Endodermal cell (in vitro differentiated cells): ENCODE measurements around the gene CMTR2. TPM values are rescaled to one million over a fixed set of nuclear protein-coding genes. Genes with fewer than 3 reads are reported as not detected.

Experiments
- DNase-seq: peaks from one replicate; pipeline ENCODE4 v3.0.0-alpha.2; 2017
- H3K27ac ChIP-seq: 2 replicates; pipeline ENCODE4 v1.5.1; 2013; ENCODE audit warnings: mild to moderate bottlenecking, low read depth, low read length, moderate library complexity
- H3K27me3 ChIP-seq: 2 replicates; pipeline ENCODE4 v1.6.1; 2013; ENCODE audit warnings: mild to moderate bottlenecking, low read length, moderate library complexity; ENCODE audit not compliant: insufficient read depth, control insufficient read depth, poor library complexity, severe bottlenecking
- H3K36me3 ChIP-seq: 2 replicates; pipeline ENCODE4 v1.7.0; 2013; ENCODE audit warnings: mild to moderate bottlenecking, low read length, moderate library complexity; ENCODE audit not compliant: control insufficient read depth, insufficient read depth
- H3K4me1 ChIP-seq: one replicate; pipeline ENCODE4 v1.7.0; 2013; ENCODE audit warnings: low read length; ENCODE audit not compliant: control insufficient read depth, insufficient read depth
- H3K4me3 ChIP-seq: 2 replicates; pipeline ENCODE4 v1.5.1; 2013; ENCODE audit warnings: mild to moderate bottlenecking, low read length, moderate library complexity
- H3K9ac ChIP-seq: 2 replicates; pipeline ENCODE4 v1.6.1; 2013; ENCODE audit warnings: mild to moderate bottlenecking, low read length, moderate library complexity; ENCODE audit not compliant: poor library complexity, severe bottlenecking; ENCODE audit errors: extremely low read depth
- H3K9me3 ChIP-seq: 2 replicates; pipeline ENCODE4 v1.6.1; 2013; ENCODE audit warnings: mild to moderate bottlenecking, low read length, moderate library complexity; ENCODE audit not compliant: control insufficient read depth
- H3K27ac Mint-ChIP-seq: 2 replicates; pipeline ENCODE4 v1.8.0; 2020; ENCODE audit warnings: mixed read lengths
- H3K27me3 Mint-ChIP-seq: 2 replicates; pipeline ENCODE4 v1.8.0; 2021; ENCODE audit warnings: mild to moderate bottlenecking, mixed read lengths; ENCODE audit not compliant: insufficient read depth
- H3K36me3 Mint-ChIP-seq: 2 replicates; pipeline ENCODE4 v1.8.0; 2020; ENCODE audit warnings: low read depth, mixed read lengths
- H3K4me1 Mint-ChIP-seq: 2 replicates; pipeline ENCODE4 v1.8.0; 2020; ENCODE audit warnings: mixed read lengths
- H3K4me3 Mint-ChIP-seq: 2 replicates; pipeline ENCODE4 v1.8.0; 2020; ENCODE audit warnings: mild to moderate bottlenecking, moderate library complexity, mixed read lengths
- H3K9me3 Mint-ChIP-seq: 2 replicates; pipeline ENCODE4 v1.8.0; 2020; ENCODE audit warnings: mild to moderate bottlenecking, mixed read lengths
- CTCF ChIP-seq: fragments of 200-600 bp; sonication (generic); conservative IDR thresholded peaks from 2 replicates; pipeline ENCODE4 v1.5.0; 2021; ENCODE audit warnings: antibody characterized with exemption, mild to moderate bottlenecking
- WGBS, 2 experiments: methylation state at CpG; one replicate each; pipeline versions ENCODE4 v1.1.5 to v1.1.7; 2013; ENCODE audit warnings: missing lambda C conversion rate in 2 of 2, mixed read lengths in 1 of 2; ENCODE audit not compliant: insufficient coverage in 1 of 2, insufficient read length in 1 of 2; 5-methylcytosine and 5-hydroxymethylcytosine counted together
- total RNA-seq, 2 donors: library from RNA; stranded (reverse); fragmentation: NEBNext Ultra II Directional in 1 of 2; extraction: Animal tissue kit (Norgen Biotek cat#: 25700) in 1 of 2; gene quantifications; 2 replicates in 1 of 2; 3 replicates in 1 of 2; pipeline ENCODE4 v1.2.1, GENCODE V29; 2021

The CMTR2 gene
- total RNA-seq, 2 donors from 2014 or later = 16.1 to 17.2 TPM

GRCh38 chr16:71338193-71338592 is 49.0 kb upstream of the CMTR2 start:
- WGBS, 2 experiments = 67 to 85% methylated on average over 1 to 2 of the region's 2 CpGs
- peaks cover 11% of the 10 kb centered on the region for H3K27me3 Mint-ChIP-seq
- no peak for TF ChIP-seq CTCF

GRCh38 chr16:71337631-71338030 is 48.4 kb upstream of the CMTR2 start:
- no peak overlapping the region for H3K9ac ChIP-seq
- H3K27ac Mint-ChIP-seq = no peak overlapping the region
- DNase-seq = no peak
- 67 to 79% methylated on average over 1 of the region's 1 CpG for WGBS, 2 experiments
- no peaks in the 10 kb centered on the region for H3K9me3 ChIP-seq
- no peaks in the 10 kb centered on the region for H3K4me1 Mint-ChIP-seq
- H3K27me3 ChIP-seq = no peaks in the 10 kb centered on the region
- peaks cover 11% of the 10 kb centered on the region for H3K27me3 Mint-ChIP-seq
- no peak overlapping the region for H3K4me3 ChIP-seq
- H3K4me3 Mint-ChIP-seq = no peak overlapping the region
- H3K36me3 ChIP-seq = no peaks in the 10 kb centered on the region
- no peaks in the 10 kb centered on the region for H3K4me1 ChIP-seq
- no peak overlapping the region for H3K27ac ChIP-seq
- no peak for TF ChIP-seq CTCF
- H3K9me3 Mint-ChIP-seq = peaks cover 5% of the 10 kb centered on the region
- no peaks in the 10 kb centered on the region for H3K36me3 Mint-ChIP-seq

More at GRCh38 chr16:71338193-71338592, 49.0 kb upstream of the CMTR2 start:
- Histone ChIP-seq H3K9ac (no peak overlapping the region), H3K4me1 (no peaks in the 10 kb centered on the region), H3K36me3 (no peaks in the 10 kb centered on the region), H3K4me3 (no peak overlapping the region), H3K27me3 (no peaks in the 10 kb centered on the region), H3K9me3 (no peaks in the 10 kb centered on the region), H3K27ac (no peak overlapping the region)
- DNase-seq = no peak
- no peaks in the 10 kb centered on the region for H3K4me1 Mint-ChIP-seq
- no peaks in the 10 kb centered on the region for H3K36me3 Mint-ChIP-seq
- peaks cover 5% of the 10 kb centered on the region for H3K9me3 Mint-ChIP-seq
- H3K4me3 Mint-ChIP-seq = no peak overlapping the region
- H3K27ac Mint-ChIP-seq = no peak overlapping the region

GRCh38 chr16:71328151-71328550 is 38.9 kb upstream of the CMTR2 start:
- no peak for DNase-seq
- Histone ChIP-seq H3K9ac (no peak overlapping the region), H3K27me3 (no peaks in the 10 kb centered on the region), H3K36me3 (no peaks in the 10 kb centered on the region), H3K27ac (no peak overlapping the region), H3K9me3 (no peaks in the 10 kb centered on the region), H3K4me1 (no peaks in the 10 kb centered on the region), H3K4me3 (no peak overlapping the region)
- H3K9me3 Mint-ChIP-seq = no peaks in the 10 kb centered on the region
- WGBS, 2 experiments = 80 to 87% methylated on average over 1 to 3 of the region's 3 CpGs
- TF ChIP-seq CTCF = no peak
- no peaks in the 10 kb centered on the region for H3K4me1 Mint-ChIP-seq
- H3K27me3 Mint-ChIP-seq = peaks cover 11% of the 10 kb centered on the region
- H3K4me3 Mint-ChIP-seq = no peak overlapping the region
- no peak overlapping the region for H3K27ac Mint-ChIP-seq
- no peaks in the 10 kb centered on the region for H3K36me3 Mint-ChIP-seq
